NT2/D1 (cell line): ENCODE measurements around the gene SBSN.

Experiments used
- SUZ12 ChIP-seq: IDR thresholded peaks from 2 replicates; pipeline ENCODE4 v1.6.1; 2011; ENCODE audit not compliant: insufficient read length, insufficient read depth; ENCODE audit errors: extremely low read depth
- YY1 ChIP-seq: IDR thresholded peaks from 2 replicates; pipeline ENCODE4 v1.6.1; 2011; ENCODE audit not compliant: insufficient read length, insufficient read depth

- TF ChIP-seq YY1 (no peak), SUZ12 (no peak)
Measured at GRCh38 chr19:35525873-35526272, 2.2 kb downstream of the SBSN start.
